Glutamatergic neuron (in vitro differentiated cells): ENCODE data around the gene DDX55. TPM values are rescaled to one million over a fixed set of nuclear protein-coding genes. Genes with fewer than 3 reads are reported as not detected.
"Not testable (repeated sequence)": the region's sequence is repeated elsewhere in the genome, so short reads cannot be mapped to it uniquely, and the experiment has no call there.

Experiments used
- DNase-seq: peaks from one replicate; pipeline ENCODE4 v3.0.0; 2022
- H3K27ac Mint-ChIP-seq: one replicate; pipeline ENCODE4 v1.8.0; 2020; ENCODE audit warnings: mild to moderate bottlenecking, mixed read lengths, inconsistent platforms; ENCODE audit not compliant: unreplicated experiment
- H3K27me3 Mint-ChIP-seq: one replicate; pipeline ENCODE4 v1.8.0; 2020; ENCODE audit warnings: mild to moderate bottlenecking, moderate library complexity, mixed read lengths, inconsistent platforms; ENCODE audit not compliant: unreplicated experiment
- H3K36me3 Mint-ChIP-seq: one replicate; pipeline ENCODE4 v1.8.0; 2020; ENCODE audit warnings: mild to moderate bottlenecking, mixed read lengths, inconsistent platforms; ENCODE audit not compliant: unreplicated experiment
- H3K4me1 Mint-ChIP-seq: one replicate; pipeline ENCODE4 v1.8.0; 2020; ENCODE audit warnings: mild to moderate bottlenecking, low read depth, mixed read lengths, inconsistent platforms; ENCODE audit not compliant: unreplicated experiment
- H3K4me3 Mint-ChIP-seq: one replicate; pipeline ENCODE4 v1.8.0; 2020; ENCODE audit warnings: mild to moderate bottlenecking, mixed read lengths, inconsistent platforms; ENCODE audit not compliant: unreplicated experiment
- H3K9me3 Mint-ChIP-seq: one replicate; pipeline ENCODE4 v1.8.0; 2020; ENCODE audit warnings: mild to moderate bottlenecking, moderate library complexity, mixed read lengths, inconsistent platforms; ENCODE audit not compliant: unreplicated experiment
- CTCF ChIP-seq: fragments of 200-600 bp; sonication (generic); IDR thresholded peaks from one replicate; pipeline ENCODE4 v1.5.0; 2021; ENCODE audit not compliant: partially characterized antibody, unreplicated experiment
- long read RNA-seq: library from polyadenylated mRNA; unstranded; transcript quantifications from one replicate; pipeline ENCODE4 v2.0.0, GENCODE V29; 2020; ENCODE audit not compliant: unreplicated experiment
- total RNA-seq: library from RNA; stranded (reverse); fragmentation: NEBNext Ultra II Directional; extraction: Animal tissue kit (Norgen Biotek cat#: 25700); gene quantifications from one replicate; pipeline ENCODE4 v1.2.1, GENCODE V29; 2021; ENCODE audit not compliant: unreplicated experiment

Gene DDX55
- 25.2 TPM for total RNA-seq
- long read RNA-seq, partial matches to known transcripts: 7 of 15 reads
- long read RNA-seq, other reads (novel, unspliced or antisense): 8 of 15 reads

- peaks cover 5% of the 10 kb centered on the region for H3K27me3 Mint-ChIP-seq
- H3K4me3 Mint-ChIP-seq: peak within 1 kb of the TSS; percentile 98
- peaks cover 10% of the 10 kb centered on the region for H3K4me1 Mint-ChIP-seq
- peak within 1 kb of the TSS; percentile 89 for H3K27ac Mint-ChIP-seq
- H3K9me3 Mint-ChIP-seq: peaks cover 10% of the 10 kb centered on the region
- no peaks in the 10 kb centered on the region for H3K36me3 Mint-ChIP-seq
- no peak for TF ChIP-seq CTCF
- DNase-seq: peak; percentile 85
These were observed at the start of gene DDX55 for GRCh38 chr12:123601602-123602489. Gene DDX55 (plus strand): TSS chr12:123602099. CDS start chr12:123602149, 50 bp downstream.

GRCh38 chr12:123554136-123554535, 47.8 kb upstream of the DDX55 start:
- not testable (repeated sequence) for H3K4me1 Mint-ChIP-seq, H3K36me3 Mint-ChIP-seq, H3K27me3 Mint-ChIP-seq, DNase-seq, H3K27ac Mint-ChIP-seq, H3K9me3 Mint-ChIP-seq, H3K4me3 Mint-ChIP-seq

- not testable (repeated sequence) for H3K36me3 Mint-ChIP-seq, H3K9me3 Mint-ChIP-seq, H3K27ac Mint-ChIP-seq, H3K4me1 Mint-ChIP-seq, H3K4me3 Mint-ChIP-seq, H3K27me3 Mint-ChIP-seq, DNase-seq
These were observed 47.1 kb upstream of the DDX55 start for GRCh38 chr12:123554843-123555242.

GRCh38 chr12:123558487-123558886, 43.4 kb upstream of the DDX55 start:
- H3K4me1 Mint-ChIP-seq, H3K27me3 Mint-ChIP-seq, H3K9me3 Mint-ChIP-seq, H3K27ac Mint-ChIP-seq, H3K4me3 Mint-ChIP-seq, H3K36me3 Mint-ChIP-seq, DNase-seq: not testable (repeated sequence)

GRCh38 chr12:123559468-123559867, 42.4 kb upstream of the DDX55 start:
- peaks cover 8% of the 10 kb centered on the region for H3K9me3 Mint-ChIP-seq
- peaks cover 3% of the 10 kb centered on the region for H3K4me1 Mint-ChIP-seq
- peaks cover 7% of the 10 kb centered on the region for H3K36me3 Mint-ChIP-seq
- no peak for TF ChIP-seq CTCF
- H3K27ac Mint-ChIP-seq: peak overlapping the region; percentile 57
- DNase-seq: no peak
- peaks cover 3% of the 10 kb centered on the region for H3K27me3 Mint-ChIP-seq
- H3K4me3 Mint-ChIP-seq: peak overlapping the region; percentile 2

GRCh38 chr12:123571343-123571813, 30.5 kb upstream of the DDX55 start:
- peaks cover 8% of the 10 kb centered on the region for H3K27me3 Mint-ChIP-seq
- H3K36me3 Mint-ChIP-seq: no peaks in the 10 kb centered on the region
- H3K9me3 Mint-ChIP-seq: peaks cover 2% of the 10 kb centered on the region
- no peak for TF ChIP-seq CTCF
- peaks cover 17% of the 10 kb centered on the region for H3K4me1 Mint-ChIP-seq
- H3K27ac Mint-ChIP-seq: peak overlapping the region; percentile 95
- H3K4me3 Mint-ChIP-seq: peak overlapping the region; percentile 31
- peak; percentile 26 for DNase-seq
